ENCODE data around the gene AGAP2.
"Not testable (repeated sequence)": the region's sequence is repeated elsewhere in the genome, so short reads cannot be mapped to it uniquely, and the experiment has no call there.

The AGAP2 gene

DNA sequence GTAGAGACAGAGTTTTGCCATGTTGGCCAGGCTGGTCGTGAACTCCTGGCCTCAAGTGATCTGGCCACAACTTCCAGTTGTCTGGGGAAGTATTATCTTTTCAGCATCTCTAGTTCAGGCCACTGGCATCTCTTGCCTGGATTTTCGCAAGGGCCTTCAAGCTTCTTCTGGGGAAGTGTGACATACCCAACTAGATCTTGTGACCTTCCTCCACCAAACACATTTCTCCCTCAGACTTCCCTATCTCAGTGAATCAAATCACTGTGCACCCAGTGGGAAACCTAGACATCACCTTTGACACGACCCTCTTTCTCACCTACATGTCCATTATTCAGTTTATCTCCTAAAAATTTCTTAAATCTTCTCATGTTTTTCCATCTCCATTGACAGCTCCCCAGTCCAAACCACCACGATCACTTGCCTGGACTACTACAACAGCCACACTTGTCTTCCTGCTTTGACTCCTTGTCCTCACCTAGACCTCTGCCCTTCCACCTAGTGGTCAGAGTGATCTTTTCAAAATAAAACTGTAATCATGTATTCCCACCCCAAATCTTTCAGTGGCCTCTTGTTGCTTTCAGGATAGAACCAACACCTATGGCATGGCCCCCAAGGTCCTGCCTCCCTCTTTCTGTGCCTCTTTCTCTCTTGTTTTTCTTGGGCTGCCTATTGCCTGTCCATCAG, 37.2 kb upstream of the AGAP2 start:
- Histone ChIP-seq H3K9me3 (ENCODE audit: insufficient read depth, low read length) (no peaks in the 10 kb centered on the region), H3K9me2 (replicated peaks; ENCODE audit: insufficient read depth, low read length) (no peaks in the 10 kb centered on the region), H2AFZ (ENCODE audit: low read depth, low read length, severe bottlenecking) (no peak overlapping the region), H3K79me2 (ENCODE audit: insufficient read depth, low read length) (no peaks in the 10 kb centered on the region), H3K4me3 (ENCODE audit: insufficient read depth, low read length, poor library complexity, severe bottlenecking) (no peak overlapping the region), H4K20me1 (ENCODE audit: low read depth, low read length) (no peaks in the 10 kb centered on the region), H3F3A (ENCODE audit: insufficient read depth) (0 out of 2 replicates have a peak, but pooled peaks cover 5% of the 10 kb centered on the region), H3K36me3 (ENCODE audit: low read length) (no peaks in the 10 kb centered on the region), H3K9ac (ENCODE audit: low read length) (no peak overlapping the region), H3K27me3 (ENCODE audit: low read length) (no peaks in the 10 kb centered on the region), H3K27ac (ENCODE audit: low read depth, low read length) (no peak overlapping the region), H3K4me2 (ENCODE audit: low read depth, low read length, poor library complexity, severe bottlenecking) (no peak overlapping the region)
- TF ChIP-seq, protein P1, sequence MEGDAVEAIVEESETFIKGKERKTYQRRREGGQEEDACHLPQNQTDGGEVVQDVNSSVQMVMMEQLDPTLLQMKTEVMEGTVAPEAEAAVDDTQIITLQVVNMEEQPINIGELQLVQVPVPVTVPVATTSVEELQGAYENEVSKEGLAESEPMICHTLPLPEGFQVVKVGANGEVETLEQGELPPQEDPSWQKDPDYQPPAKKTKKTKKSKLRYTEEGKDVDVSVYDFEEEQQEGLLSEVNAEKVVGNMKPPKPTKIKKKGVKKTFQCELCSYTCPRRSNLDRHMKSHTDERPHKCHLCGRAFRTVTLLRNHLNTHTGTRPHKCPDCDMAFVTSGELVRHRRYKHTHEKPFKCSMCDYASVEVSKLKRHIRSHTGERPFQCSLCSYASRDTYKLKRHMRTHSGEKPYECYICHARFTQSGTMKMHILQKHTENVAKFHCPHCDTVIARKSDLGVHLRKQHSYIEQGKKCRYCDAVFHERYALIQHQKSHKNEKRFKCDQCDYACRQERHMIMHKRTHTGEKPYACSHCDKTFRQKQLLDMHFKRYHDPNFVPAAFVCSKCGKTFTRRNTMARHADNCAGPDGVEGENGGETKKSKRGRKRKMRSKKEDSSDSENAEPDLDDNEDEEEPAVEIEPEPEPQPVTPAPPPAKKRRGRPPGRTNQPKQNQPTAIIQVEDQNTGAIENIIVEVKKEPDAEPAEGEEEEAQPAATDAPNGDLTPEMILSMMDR (IDR thresholded peaks at IDR 0.05; ENCODE audit: insufficient read depth, low read length, poor library complexity, severe bottlenecking) = no peak
- TF ChIP-seq EZH2phosphoT487 (conservative IDR thresholded peaks at IDR 0.05; ENCODE audit: low read length) = no peak

DNA sequence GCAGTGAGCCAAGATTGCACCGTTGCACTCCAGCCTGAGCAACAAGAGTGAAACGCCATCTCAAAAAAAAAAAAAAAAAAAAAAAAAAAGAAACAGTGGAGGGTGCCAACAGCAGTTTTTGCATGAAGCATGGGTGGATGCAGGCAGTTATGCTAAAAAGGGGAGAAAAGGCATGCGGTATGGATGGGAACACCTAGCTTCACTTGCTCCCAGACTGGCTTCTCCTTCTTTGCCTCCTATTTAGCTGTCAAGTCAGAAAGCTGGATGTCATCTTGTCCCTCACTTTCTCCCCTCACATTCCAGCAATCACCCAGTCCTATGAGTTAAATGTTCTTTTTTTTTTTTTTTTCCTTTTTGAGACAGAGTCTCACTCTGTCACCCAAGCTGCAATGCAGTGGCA, 36.5 kb upstream of the AGAP2 start:
- Histone ChIP-seq H3K27me3 (ENCODE audit: low read length) (no peaks in the 10 kb centered on the region), H3K9me2 (replicated peaks; ENCODE audit: insufficient read depth, low read length) (no peaks in the 10 kb centered on the region), H3K79me2 (ENCODE audit: insufficient read depth, low read length) (no peaks in the 10 kb centered on the region), H3K4me3 (ENCODE audit: insufficient read depth, low read length, poor library complexity, severe bottlenecking) (no peak overlapping the region), H4K20me1 (ENCODE audit: low read depth, low read length) (no peaks in the 10 kb centered on the region), H2AFZ (ENCODE audit: low read depth, low read length, severe bottlenecking) (no peak overlapping the region), H3K9ac (ENCODE audit: low read length) (no peak overlapping the region), H3K4me2 (ENCODE audit: low read depth, low read length, poor library complexity, severe bottlenecking) (no peak overlapping the region), H3F3A (ENCODE audit: insufficient read depth) (0 out of 2 replicates have a peak, but pooled peaks cover 5% of the 10 kb centered on the region), H3K27ac (ENCODE audit: low read depth, low read length) (no peak overlapping the region), H3K9me3 (ENCODE audit: insufficient read depth, low read length) (no peaks in the 10 kb centered on the region), H3K36me3 (ENCODE audit: low read length) (no peaks in the 10 kb centered on the region)
- TF ChIP-seq, protein P1 (IDR thresholded peaks at IDR 0.05; ENCODE audit: insufficient read depth, low read length, poor library complexity, severe bottlenecking) = no peak
- no peak for TF ChIP-seq EZH2phosphoT487 (conservative IDR thresholded peaks at IDR 0.05; ENCODE audit: low read length)

DNA sequence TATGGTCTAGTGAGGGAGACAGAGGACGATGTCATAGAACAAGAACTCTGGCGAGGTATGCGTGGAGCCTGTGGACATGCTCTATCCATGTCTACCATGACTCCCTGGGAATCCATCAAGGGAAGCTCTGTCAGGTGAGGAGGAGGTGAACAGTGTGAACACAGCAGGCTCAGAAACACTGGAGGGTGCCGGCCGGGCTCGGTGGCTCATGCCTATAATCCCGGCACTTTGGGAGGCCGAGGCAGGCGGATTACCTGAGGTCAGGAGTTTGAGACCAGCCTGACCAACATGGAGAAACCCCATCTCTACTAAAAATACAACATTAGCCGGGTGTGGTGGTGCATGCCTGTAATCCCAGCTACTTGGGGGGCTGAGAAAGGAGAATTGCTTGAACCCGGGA, 36.1 kb upstream of the AGAP2 start:
- H3K79me2 ChIP-seq (ENCODE audit: insufficient read depth, low read length); H3K4me2 ChIP-seq (ENCODE audit: low read depth, low read length, poor library complexity, severe bottlenecking); H3K9me3 ChIP-seq (ENCODE audit: insufficient read depth, low read length); H3K27me3 ChIP-seq (ENCODE audit: low read length); H3K4me3 ChIP-seq (ENCODE audit: insufficient read depth, low read length, poor library complexity, severe bottlenecking); H4K20me1 ChIP-seq (ENCODE audit: low read depth, low read length); H3K27ac ChIP-seq (ENCODE audit: low read depth, low read length); H3K36me3 ChIP-seq (ENCODE audit: low read length); H3K9ac ChIP-seq (ENCODE audit: low read length); H3K9me2 ChIP-seq (replicated peaks; ENCODE audit: insufficient read depth, low read length); H2AFZ ChIP-seq (ENCODE audit: low read depth, low read length, severe bottlenecking); H3F3A ChIP-seq (ENCODE audit: insufficient read depth): not testable (repeated sequence)

All from SU-DHL-6 (cell line).